G401.6 (cell line): ENCODE measurements around the gene ANGPTL2.

Source experiments
- FAIRE-seq: peaks from 2 replicates; lab custom pipeline; 2012; peaks lifted over from hg19 to GRCh38; lab: Jason Lieb, UNC

ANGPTL2 gene

DNA sequence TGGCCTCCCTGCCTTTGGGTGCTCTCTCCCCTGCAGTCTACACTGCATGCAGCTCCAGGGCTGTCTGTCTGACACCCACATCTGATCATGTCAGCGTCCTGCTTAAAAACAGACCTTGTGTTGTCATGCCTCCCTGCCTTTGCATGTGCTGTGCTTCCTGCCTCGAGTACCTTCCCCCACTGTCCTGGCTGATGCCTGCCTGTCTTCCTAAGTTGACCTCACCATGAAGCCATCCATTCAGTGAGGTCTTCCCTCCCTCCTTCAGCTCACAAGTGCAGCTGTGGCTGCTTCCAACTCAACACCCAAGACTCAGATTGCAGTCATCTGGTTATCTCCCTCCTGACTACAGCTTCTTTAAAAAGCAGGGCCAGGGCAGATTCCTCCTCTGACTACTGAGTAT, 5.5 kb downstream of the ANGPTL2 start:
- FAIRE-seq, result no peak

GRCh38 chr9:127116088-127116726, 6.2 kb downstream of the ANGPTL2 start:
- no peak for FAIRE-seq

GRCh38 chr9:127114606-127115005, 7.8 kb downstream of the ANGPTL2 start:
- no peak for FAIRE-seq

DNA sequence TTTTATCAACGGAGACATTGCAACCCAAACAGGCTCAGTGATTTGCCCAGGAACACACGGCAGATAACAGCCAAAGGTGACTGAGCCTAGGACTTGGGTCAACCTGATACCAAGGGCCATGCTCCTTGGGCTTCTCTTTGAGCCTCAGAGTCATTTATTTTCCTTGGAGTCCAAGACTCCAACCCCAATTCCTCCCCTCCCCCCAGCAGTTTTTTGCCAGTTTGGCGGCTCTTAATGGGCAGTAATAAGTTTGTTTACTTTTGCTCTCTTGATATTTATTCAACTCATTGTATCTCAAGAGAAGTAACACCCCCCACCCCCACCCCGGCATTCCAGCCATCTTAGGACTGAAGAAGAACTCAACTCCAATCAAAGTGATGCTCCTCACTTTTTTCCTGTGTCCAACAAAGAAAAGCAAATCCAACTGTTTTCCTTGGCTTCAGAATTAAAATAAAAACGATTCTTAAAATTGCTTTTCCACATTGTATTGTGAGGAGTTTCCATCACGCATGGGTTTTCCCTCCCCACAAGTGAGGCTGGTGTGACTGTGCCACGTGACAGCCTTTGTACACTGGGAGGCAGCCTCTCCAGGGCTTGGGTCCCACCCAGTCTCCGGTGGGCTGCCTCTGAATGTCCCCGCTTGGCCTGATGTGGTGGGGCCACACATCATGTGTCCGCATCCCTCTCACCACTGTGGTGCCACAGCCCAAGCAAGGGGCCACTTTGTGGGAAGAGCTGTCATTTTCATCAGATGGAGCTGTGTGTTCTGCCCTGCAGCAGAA, 9.1 kb downstream of the ANGPTL2 start:
- FAIRE-seq, result no peak

GRCh38 chr9:127112735-127113161, 9.7 kb downstream of the ANGPTL2 start:
- no peak for FAIRE-seq

- FAIRE-seq, result no peak
Observed at GRCh38 chr9:127112056-127112455, 10.4 kb downstream of the ANGPTL2 start.

DNA sequence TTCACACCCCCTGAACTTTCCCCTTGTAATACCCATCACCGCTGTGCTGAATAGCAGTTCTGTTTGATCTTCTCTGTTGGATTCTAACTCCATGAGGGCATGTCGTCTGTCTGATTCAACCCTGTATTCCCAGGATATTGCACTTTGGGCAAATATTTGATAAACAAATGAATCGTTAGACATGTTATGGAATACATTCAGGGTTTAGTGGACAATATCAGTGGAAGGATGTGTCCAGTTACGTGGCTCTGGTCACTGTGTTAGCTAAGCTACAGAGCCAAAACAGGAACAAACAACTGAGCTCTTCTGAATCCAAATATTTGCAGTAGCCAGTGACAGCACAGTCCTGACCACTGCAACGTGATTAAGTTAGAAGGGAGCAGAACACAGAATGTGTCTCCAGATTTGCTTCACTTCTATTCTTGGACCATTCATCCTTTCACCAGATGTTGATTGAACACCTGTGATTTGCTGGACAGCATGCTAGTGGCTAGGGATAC, 13.2 kb downstream of the ANGPTL2 start:
- no peak for FAIRE-seq

DNA sequence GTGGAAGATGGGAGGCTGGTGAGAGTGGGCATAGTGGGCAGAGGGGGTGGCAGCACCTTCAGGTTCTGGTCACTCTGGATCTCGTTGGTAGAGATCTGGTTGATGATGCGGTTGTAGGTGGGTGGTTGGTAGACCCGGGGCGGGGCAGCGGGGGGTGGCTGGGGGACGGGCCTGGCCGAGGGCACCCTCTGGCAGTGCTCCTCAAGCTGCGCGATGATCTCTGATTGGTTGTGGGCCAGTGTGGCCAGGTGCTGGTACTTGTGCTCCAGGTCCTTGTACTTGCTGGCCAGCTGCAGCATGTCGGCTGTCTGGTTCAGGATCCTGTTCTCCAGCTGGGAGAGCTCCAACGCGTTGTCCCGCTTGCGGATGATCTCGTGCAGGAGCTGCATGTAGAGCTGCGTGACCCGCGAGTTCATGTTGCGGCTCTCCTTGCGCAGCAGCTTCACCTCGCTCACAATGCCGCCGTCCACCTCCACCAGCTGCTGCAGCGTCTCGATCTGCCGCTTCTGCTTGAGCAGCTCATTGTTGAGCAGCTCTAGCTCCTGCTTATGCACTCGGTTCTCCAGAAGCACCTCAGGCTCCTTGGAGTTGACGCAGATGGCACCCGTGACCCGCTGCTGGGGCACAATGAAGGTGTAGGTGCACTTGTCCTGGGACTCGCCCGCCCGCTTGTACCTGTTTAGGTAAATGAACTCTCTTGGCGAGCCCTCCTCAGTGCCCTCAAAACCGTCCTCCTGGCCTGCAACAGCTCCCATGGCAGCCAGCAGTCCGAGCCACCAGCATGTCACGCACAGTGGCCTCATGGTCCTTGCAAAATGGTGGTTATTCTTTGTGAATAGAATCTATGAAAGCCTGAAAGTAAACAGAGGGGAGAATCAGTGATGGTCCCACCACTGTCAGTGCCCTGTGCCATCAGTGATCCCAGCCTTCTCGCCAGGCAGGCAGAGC, 14.2 kb downstream of the ANGPTL2 start:
- FAIRE-seq, result no peak

GRCh38 chr9:127107171-127107928, 15.1 kb downstream of the ANGPTL2 start:
- no peak for FAIRE-seq

DNA sequence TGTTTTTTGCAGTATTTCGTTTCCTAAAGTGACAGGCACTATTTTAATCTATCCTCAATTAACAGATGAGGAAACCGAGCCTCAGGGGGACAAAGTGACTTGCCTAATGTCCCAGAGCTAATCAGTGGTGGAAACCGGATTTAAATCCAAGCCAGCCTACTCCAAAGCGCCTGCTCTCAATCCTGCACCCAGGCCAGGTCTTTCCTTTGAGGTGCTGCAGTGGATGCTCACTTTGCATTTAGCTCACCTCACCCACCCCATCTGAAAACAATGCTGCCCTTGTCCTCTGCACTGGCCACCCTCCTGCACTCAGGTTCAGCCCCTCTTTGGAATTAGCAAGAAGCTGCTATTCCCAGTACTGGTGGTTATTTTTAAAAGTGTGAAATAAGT, 16.0 kb downstream of the ANGPTL2 start:
- FAIRE-seq, result no peak

DNA sequence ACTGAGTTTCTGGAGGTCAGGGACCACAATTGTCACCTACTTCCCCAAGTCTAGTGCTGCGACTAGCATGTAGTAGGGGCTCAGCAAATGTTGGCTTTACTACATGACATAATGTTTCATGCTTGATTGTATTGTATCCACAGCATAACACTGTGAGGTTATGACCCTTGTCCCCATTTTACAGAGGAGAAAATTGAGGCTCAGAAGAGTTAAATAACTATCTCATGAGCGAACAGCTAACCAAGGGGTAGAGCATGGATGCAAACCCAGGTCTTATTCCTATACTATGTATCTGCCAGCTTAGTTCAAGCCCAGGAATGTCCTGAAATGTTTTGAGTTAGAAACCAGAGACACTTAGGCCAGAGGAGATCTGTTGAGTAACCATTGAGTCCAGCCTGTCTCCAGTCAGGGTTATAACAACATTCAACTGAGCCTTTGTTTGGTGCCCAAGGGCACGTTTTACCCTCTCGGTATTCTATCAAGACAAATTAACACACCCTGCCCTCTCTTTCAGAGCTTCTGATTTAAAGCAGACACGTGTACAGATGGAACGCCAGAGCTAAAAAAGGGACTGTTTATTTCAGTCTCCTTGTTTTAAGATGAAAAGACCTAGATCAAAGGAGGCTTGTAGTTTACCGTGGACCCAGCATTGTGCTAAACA, 16.5 kb downstream of the ANGPTL2 start:
- no peak for FAIRE-seq

DNA sequence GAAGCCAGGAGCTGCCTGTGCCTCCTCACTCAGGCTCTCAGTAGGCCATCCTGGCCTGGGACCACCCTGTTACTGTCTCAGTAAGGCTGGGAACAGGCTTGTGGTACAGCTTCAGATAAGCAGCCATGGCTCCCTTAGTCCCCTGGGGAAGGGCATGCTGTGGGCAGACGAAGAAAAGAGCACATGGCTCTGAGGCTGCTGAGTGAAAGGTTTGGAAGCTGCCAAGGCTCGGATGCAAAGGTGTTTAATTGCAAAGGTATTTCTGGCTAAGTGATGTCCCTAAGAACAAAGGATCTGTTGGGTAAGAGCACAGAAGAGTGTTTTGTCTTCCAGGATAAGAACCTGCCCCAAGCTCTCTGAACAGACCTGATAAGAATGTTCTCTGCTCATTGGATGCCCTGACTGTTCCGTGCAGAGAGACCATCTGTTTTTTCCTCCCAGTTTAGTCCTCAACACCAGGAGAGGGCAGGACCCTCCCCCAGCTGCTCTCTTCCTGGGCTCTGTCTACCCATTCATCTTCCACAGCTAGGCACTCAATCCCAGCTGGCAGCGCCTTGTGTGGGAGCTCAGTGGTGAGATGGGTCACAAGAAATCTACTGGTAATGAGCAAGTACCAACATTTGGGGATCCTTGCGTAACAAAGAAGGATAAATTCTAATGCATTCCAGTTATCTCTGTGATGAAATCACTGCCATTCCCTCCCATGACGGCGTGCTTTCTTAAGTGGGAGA, 17.7 kb downstream of the ANGPTL2 start:
- no peak for FAIRE-seq

DNA sequence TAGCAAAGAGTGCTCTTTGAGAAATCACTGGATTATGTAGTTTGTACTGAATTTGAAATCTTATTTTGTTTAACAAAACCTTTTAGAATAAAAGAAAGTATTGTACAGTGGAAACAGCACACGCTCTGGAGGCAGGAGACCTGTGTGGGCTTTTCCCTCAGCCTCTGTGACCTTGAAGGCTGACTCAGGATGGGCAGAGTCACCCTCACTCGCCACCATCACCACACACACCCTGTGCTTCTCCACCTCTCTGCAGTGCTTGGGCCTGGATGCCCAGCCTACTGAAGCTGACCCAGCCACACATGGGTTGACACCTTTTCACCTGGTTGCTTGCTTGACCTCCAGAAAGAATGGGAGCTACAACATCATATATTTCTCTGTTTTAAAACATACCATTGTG, 19.6 kb downstream of the ANGPTL2 start:
- no peak for FAIRE-seq

GRCh38 chr9:127102176-127102575, 20.3 kb downstream of the ANGPTL2 start:
- no peak for FAIRE-seq

DNA sequence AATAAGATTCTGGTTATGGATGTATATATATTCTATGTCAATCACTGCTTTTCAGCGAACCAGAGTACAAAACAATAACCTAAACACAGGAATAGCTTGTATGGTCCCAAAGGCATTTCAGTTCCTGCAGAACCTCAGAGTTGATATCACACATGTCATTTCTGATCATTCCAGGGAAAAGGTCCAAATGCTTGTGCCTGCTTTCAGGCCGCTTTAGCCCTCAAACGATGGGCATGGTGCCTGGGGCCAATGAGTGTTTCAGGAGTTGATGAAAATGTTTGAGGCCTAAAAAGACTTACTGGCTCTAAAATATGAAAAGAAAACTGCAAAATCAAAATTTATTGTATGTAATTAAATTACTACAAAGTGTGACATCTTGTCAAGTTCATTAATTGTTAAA, 22.8 kb downstream of the ANGPTL2 start:
- FAIRE-seq, result no peak

DNA sequence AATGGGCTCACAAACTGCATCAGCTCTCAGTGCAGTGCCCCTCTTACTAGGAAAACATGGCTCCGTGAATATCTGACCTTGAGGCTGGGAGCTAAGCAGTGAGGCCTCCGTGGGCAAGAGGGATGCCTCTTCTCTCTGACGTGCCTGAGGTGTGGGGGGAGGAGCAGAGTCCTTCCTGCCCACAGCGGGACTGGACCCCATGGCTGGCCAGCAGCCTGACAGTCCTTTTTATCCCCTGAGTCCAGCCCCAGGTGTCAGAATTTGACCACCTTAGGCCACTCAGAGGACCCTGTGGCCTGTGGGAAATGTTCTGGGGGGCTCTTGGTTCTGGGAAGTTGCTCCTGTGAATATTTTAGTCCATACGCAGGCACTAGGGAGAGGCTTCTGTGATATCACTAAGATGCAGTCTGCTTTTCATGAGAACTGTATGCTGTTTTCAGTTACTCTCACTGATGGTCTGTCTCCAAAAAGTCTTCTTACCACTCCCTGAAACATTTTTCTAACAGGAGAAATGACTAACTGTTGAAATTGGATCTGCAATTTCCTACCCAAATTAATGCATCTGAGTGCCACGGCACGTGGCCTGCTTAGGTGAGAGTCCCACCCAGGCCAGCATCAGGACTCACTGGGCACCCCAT, 23.4 kb downstream of the ANGPTL2 start:
- no peak for FAIRE-seq

DNA sequence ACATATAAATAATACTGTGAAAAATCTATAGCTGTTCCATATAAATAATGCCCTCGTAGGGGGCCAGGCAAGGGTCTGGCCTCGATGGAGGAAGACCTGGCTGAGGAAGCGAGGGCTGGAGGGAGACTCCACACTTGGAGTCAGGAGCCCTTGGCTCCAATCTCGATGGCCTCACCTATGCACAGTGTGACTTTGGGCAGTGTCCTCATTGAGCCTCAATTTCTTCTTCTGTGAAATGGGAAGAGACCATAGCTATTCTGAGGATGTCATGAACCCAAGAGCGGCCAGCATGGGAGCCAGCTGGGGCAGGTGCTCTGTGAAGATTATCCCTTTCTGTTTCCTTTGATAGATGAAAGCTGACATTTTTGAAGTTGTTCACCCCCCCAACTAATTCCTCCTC, 24.8 kb downstream of the ANGPTL2 start:
- FAIRE-seq, result no peak

DNA sequence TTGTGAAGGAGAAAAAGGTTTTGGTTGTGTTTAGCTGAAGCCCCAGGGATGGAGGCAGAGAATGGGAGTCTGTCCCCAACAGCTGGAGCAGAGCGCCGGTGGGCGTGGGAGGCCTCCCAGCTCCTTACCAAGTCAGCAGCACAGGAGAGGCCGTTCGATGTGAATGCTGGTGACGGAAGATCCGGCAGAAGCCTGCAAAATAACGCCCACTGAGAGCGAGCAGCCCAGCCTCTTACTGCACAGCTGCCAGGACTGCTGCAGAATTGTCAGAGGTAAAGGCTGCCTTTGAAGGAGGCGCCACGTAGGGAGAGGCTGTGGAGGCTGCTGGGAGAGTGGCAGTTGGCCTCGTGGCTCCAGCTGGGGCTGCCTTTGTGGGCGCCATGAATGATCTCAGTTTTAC, 26.2 kb downstream of the ANGPTL2 start:
- no peak for FAIRE-seq

- no peak for FAIRE-seq
Observed at GRCh38 chr9:127095411-127095810, 27.0 kb downstream of the ANGPTL2 start.
